IPS-15b (cell line): ENCODE results near the gene SYTL3.

Experiments used
- H3K27me3 ChIP-seq: one replicate; pipeline ENCODE4 v1.6.1; 2013; ENCODE audit warnings: low read length; ENCODE audit not compliant: control insufficient read depth, insufficient read depth
- H3K36me3 ChIP-seq: one replicate; pipeline ENCODE4 v1.6.1; 2013; ENCODE audit warnings: low read length; ENCODE audit not compliant: control insufficient read depth, insufficient read depth
- H3K4me1 ChIP-seq: one replicate; pipeline ENCODE4 v1.6.1; 2013; ENCODE audit warnings: mild to moderate bottlenecking, low read length; ENCODE audit not compliant: control insufficient read depth, insufficient read depth
- H3K4me3 ChIP-seq: one replicate; pipeline ENCODE4 v1.5.1; 2013; ENCODE audit warnings: low read depth, low read length
- H3K9ac ChIP-seq: one replicate; pipeline ENCODE4 v1.6.1; 2013; ENCODE audit warnings: low read depth, mild to moderate bottlenecking, low read length
- H3K9me3 ChIP-seq: one replicate; pipeline ENCODE4 v1.6.1; 2013; ENCODE audit warnings: mild to moderate bottlenecking, low read length; ENCODE audit not compliant: control insufficient read depth, insufficient read depth

Gene SYTL3

DNA sequence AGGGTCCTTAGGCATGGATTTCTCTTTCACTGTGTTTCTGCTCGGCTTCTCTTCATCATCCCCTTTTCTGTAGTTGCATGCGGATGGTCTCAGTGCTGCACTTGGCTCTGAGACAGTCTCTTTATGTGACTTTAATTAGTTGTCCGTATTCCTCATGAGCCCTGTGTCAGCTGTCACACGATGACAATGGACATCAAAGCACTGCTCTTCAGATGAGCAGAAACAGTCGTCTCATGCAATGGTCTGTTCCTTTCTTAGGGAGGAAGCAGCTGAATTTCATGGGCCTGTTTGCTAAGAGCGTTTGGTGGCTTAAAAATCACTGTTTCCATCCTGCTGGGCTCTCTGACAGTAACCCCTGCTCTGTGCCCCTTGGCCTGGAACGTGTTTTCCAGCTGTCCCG lies 64.9 kb downstream of the SYTL3 start:
- no peaks in the 10 kb centered on the region for H3K27me3 ChIP-seq
- H3K4me1 ChIP-seq, result peaks cover 2% of the 10 kb centered on the region
- H3K4me3 ChIP-seq, result no peak overlapping the region
- no peak overlapping the region for H3K9ac ChIP-seq
- H3K9me3 ChIP-seq, result no peaks in the 10 kb centered on the region
- H3K36me3 ChIP-seq, result no peaks in the 10 kb centered on the region

DNA sequence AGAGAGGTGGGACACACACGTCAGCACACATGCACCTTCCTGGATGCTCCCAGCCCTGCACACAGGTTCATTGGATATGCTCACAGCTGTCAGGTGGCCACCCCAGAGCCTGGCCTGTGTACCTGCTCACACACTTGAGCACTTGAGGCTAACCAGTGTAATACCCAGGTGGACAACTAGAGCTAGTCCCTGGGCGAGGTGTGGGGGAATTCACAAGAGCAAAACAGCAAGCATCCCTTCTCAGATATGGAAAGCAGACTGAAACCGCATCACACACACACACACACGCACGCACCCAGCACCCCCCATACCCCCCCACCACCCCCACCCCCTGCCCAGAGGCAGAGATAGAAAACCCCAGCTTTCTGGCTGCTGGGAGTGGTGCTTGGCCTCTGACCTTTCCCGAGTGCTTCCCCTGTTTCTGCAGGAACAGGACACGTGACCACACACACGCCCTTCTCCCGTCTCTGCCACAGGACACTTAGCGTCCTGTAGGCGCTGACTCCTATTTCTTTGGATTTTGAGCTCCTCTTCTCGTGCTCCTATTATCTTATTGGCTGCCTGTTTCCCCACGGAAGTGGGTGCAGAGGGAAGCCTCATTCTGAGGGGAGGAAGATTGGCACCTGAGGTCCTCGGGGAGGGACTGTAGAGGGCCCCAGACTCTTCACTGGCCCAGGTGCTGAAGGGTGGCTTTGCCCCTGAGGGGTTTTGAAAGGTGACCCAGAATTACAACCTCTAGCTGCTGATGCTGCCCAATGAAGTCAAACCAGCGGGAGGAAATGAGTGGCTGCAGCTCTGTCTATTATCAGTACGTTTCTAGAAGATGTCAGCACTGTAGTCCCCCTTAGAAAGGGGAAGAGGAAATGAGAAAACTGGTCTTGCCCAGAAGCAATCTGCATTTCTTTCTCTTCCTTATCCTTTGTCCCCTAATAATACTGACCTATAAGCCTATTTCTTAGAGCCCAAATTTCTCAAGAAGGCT lies 65.8 kb downstream of the SYTL3 start:
- Histone ChIP-seq H3K4me3 (no peak overlapping the region), H3K9ac (no peak overlapping the region), H3K36me3 (no peaks in the 10 kb centered on the region), H3K9me3 (no peaks in the 10 kb centered on the region), H3K4me1 (peaks cover 2% of the 10 kb centered on the region), H3K27me3 (no peaks in the 10 kb centered on the region)

DNA sequence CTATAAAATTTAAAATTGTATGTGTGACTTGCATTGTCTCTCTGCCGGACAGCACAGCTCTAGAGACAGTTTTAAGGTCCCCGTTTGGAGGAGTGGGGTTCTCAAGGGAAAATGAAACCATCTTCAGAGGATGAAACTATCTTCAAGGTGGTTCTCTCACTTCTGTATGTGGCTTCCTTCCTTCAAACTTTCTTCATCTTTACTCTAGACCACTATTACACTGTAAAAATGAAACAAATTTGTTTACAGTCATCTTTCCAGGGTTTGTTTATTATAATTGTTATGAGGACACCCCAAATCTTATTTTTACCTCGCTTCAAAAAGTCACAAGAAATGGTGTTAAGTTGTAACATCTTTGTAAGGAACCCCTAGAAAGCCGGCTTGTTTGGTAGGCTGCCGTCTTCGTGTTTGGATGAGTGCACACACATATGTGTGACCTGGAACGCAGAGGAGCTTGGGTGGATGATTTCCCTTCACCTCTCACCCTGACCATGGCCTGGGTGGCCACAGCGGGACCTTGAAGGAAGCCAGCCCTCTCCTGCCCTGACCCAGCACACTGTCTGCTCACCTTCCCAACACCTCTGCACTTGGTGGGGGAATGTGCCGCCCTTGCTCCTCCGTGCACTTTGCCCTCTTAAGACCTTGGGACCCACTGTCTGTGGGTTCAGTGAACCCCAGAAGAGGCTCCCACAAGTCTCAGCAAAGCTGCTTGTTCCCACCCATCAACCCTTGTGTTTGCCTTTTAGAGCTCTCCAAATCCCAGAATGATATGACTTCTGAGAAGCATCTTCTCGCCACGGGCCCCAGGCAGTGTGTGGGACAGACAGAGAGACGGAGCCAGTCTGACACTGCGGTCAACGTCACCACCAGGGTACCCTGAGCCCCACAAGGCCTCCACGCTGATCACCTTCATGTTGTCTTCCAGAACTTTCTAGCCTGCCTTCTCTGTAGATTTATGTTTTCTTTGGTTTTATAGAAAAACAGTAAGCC lies 67.8 kb downstream of the SYTL3 start:
- Histone ChIP-seq H3K4me3 (no peak overlapping the region), H3K27me3 (no peaks in the 10 kb centered on the region), H3K36me3 (no peaks in the 10 kb centered on the region), H3K9me3 (no peaks in the 10 kb centered on the region), H3K4me1 (peaks cover 2% of the 10 kb centered on the region), H3K9ac (no peak overlapping the region)

DNA sequence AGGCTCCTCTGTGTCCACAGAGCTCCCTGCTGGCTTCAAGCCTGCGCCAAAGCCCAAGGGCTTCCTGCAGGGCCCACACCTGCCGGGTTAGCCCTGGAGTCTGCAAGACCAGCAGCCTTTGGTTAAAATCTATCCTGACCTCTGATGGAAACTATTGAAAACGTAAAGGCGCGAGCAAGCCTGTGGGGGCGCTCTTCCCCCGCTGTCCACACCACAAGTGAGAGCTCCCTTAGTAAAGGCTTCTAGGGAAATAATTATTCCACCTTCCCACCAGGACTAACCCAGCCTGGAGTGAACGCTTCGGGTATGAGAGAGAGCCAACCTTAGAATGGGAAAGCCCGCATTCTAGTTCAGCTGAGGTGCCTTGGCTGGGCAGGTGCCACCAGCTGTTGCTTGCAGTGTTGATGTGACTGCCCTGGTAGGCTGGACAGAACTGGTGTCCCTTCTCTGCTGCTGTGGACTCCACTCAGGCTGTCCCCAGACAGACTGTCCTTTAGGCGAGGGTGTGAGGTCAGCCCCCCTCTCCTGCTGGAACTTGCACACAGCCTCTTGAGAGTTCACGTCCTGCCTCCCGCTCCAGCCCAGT lies 68.7 kb downstream of the SYTL3 start:
- no peak overlapping the region for H3K9ac ChIP-seq
- H3K9me3 ChIP-seq, result no peaks in the 10 kb centered on the region
- no peaks in the 10 kb centered on the region for H3K36me3 ChIP-seq
- H3K27me3 ChIP-seq, result no peaks in the 10 kb centered on the region
- H3K4me3 ChIP-seq, result no peak overlapping the region
- H3K4me1 ChIP-seq, result peaks cover 2% of the 10 kb centered on the region

DNA sequence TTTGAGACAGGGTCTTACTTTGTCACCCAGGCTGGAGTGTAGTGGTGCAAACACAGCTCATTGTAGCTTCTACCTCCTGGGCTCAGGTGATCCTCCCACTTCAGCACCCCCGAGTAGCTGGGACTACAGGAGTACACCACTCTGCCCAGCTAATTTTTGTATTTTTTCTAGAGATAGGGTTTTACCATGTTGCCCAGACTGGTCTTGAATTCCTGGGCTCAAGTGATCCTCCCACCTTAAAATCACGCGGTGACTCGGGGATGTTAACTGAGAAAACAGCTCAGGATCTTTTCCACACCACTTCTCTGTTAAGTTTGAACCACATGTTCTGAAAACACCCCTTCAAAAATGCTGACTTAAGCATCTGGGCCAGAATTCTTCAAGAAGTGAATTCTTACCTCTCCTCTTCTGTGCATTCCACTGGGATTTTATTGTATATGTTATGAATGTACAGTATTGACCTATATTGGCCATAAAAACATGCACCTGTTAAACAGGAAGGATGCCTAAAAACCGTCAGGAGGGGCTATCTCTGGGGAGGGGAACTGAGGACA lies 72.4 kb downstream of the SYTL3 start:
- H3K9ac ChIP-seq, result no peak overlapping the region
- H3K4me3 ChIP-seq, result no peak overlapping the region
- peaks cover 2% of the 10 kb centered on the region for H3K4me1 ChIP-seq
- H3K27me3 ChIP-seq, result no peaks in the 10 kb centered on the region
- H3K36me3 ChIP-seq, result no peaks in the 10 kb centered on the region
- no peaks in the 10 kb centered on the region for H3K9me3 ChIP-seq

DNA sequence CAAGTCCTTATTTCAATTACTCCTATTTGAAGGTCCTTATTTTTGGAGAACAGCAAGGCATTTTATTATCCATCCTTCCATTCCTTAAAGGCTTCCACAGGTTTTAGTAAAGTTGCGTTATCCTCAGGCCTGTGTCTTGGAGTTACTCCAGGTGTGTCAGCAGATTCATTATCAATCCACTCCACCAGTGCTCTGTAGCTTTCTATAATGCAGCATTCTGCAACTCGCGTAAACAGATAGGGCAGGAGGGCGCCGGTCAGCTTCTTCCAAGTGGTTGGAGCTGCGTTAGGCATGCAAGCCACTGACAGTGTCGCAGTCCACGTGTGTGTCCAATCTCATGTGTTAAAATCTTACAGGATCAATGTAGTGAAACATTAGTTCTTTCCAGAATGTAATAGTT lies 75.8 kb downstream of the SYTL3 start:
- H3K9ac ChIP-seq, result no peak overlapping the region
- no peaks in the 10 kb centered on the region for H3K36me3 ChIP-seq
- H3K9me3 ChIP-seq, result no peaks in the 10 kb centered on the region
- H3K4me1 ChIP-seq, result no peaks in the 10 kb centered on the region
- H3K4me3 ChIP-seq, result no peak overlapping the region
- H3K27me3 ChIP-seq, result no peaks in the 10 kb centered on the region

DNA sequence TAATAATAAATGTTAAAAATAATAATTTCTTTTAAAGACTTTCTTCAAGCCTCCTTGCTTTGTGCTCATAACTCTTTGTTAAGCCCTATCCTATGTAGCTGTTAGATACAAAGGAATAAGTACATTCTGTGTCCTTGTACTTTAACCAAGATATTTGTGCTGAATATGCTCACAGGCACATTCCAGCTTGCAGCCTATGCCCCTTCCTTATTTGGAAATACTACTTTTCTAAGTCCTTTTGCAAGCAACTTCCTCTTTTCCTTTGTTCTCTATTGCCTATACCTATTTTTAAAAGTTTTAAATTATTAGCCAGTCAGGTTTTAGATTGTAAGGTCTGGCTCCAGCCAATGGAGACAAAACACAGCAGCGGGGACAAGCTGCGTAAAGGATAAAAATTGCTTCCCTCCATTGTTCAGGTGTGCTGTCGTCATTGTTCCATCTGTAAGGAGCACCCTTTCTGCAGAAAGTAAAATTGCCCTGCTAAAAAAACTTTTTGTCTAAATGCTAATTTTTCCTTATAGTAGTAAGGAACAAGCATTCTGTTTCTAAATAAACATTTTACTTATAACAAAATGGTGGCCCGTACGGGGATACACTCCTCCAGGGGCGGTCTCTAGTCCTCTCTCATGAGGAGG lies 80.2 kb downstream of the SYTL3 start:
- peaks cover 3% of the 10 kb centered on the region for H3K9me3 ChIP-seq
- no peaks in the 10 kb centered on the region for H3K27me3 ChIP-seq
- H3K9ac ChIP-seq, result no peak overlapping the region
- no peaks in the 10 kb centered on the region for H3K4me1 ChIP-seq
- H3K36me3 ChIP-seq, result no peaks in the 10 kb centered on the region
- H3K4me3 ChIP-seq, result no peak overlapping the region

DNA sequence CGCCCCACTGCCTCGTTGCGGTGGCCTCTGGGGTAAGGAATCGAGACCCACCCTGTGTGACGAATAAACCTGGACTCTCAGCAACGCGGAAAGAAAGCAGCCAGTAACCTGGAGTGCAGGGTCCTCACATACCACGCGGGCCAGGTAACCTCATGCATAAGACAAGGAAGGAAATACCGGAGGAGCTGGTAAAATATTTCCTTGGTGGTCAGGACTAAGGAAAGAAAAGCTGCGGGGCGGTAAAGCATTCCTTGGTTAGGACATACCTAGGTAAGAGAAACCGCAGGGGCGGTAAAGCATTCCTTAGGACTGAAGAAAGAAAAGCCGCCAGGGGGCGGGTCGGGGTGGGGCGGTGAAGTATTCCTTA lies 80.7 kb downstream of the SYTL3 start:
- Histone ChIP-seq H3K9me3 (peaks cover 3% of the 10 kb centered on the region), H3K4me1 (no peaks in the 10 kb centered on the region), H3K27me3 (no peaks in the 10 kb centered on the region), H3K4me3 (no peak overlapping the region), H3K36me3 (no peaks in the 10 kb centered on the region), H3K9ac (no peak overlapping the region)

DNA sequence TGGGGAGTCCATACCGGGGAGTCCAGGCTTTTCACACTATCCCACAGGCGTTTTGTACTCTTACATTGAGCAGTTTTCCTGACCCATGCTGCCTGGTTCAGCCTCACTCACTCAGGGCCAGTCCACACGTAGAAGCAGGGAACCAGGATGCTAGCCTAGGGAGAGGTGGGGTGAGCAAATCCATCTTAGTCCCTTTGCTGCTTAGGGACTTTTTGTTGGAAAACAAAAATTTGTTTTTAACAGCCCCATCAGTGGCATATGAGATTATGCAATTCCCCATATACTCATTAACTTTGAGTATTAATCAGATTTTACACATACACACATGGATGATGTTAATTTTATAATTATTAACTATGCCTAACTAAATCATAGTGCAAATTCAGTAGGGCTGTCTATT lies 85.2 kb downstream of the SYTL3 start:
- no peaks in the 10 kb centered on the region for H3K36me3 ChIP-seq
- H3K9ac ChIP-seq, result no peak overlapping the region
- no peak overlapping the region for H3K4me3 ChIP-seq
- H3K4me1 ChIP-seq, result no peaks in the 10 kb centered on the region
- no peaks in the 10 kb centered on the region for H3K27me3 ChIP-seq
- H3K9me3 ChIP-seq, result peaks cover 3% of the 10 kb centered on the region

DNA sequence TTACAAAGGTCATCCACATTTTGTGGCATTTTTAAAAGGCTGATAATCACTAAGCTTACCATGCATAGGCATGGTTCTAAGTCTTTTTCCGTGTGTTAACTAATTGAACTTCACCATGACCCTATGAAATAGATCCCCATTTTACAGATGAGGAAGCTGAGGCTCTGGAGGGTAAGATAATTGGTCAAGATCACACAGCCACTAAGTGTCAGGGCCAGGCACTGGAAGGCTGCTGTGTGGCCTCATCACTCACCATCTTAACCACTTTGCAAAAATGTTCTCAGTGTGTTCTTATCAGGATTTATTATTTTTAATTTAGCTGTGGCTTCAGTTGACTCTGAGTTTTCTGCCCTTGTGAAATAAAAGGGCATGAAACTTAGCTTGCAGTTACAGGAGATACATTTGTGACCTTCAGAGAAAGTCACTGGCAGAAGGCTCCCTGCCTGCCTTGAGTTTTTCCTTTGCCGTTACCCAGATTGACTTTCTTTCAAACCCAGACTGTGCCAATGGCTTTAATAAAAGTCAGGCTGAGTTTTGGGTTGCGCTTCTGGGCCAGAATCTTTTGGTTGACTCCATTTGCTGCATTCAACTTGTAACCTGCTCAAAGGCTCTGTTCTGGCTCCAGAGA lies 87.3 kb downstream of the SYTL3 start:
- Histone ChIP-seq H3K9me3 (peaks cover 3% of the 10 kb centered on the region), H3K36me3 (no peaks in the 10 kb centered on the region), H3K9ac (no peak overlapping the region), H3K27me3 (no peaks in the 10 kb centered on the region), H3K4me3 (no peak overlapping the region), H3K4me1 (no peaks in the 10 kb centered on the region)
